ENCODE measurements around the gene MESP1.

DNA sequence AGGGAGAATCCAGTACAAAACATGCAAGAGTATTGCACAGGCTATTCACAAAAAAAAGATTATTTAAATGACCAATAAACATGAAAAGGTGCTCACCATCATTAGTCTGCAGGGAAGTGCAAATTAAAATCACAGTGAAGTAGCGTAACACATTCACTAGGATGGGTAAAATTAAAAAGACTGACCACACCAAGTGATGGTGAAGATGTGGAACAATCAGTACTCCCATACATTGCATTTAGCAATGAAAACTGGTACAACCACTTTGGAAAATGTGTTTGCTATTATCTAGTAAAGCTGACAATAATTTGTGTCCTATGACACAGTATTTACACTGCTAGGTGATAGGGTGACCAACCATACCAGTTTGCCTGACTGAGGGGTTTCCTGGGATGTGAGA, 26.4 kb downstream of the MESP1 start:
- no peak for TF ChIP-seq POLR2A (IDR thresholded peaks at IDR 0.05)
- TF ChIP-seq, protein P1, sequence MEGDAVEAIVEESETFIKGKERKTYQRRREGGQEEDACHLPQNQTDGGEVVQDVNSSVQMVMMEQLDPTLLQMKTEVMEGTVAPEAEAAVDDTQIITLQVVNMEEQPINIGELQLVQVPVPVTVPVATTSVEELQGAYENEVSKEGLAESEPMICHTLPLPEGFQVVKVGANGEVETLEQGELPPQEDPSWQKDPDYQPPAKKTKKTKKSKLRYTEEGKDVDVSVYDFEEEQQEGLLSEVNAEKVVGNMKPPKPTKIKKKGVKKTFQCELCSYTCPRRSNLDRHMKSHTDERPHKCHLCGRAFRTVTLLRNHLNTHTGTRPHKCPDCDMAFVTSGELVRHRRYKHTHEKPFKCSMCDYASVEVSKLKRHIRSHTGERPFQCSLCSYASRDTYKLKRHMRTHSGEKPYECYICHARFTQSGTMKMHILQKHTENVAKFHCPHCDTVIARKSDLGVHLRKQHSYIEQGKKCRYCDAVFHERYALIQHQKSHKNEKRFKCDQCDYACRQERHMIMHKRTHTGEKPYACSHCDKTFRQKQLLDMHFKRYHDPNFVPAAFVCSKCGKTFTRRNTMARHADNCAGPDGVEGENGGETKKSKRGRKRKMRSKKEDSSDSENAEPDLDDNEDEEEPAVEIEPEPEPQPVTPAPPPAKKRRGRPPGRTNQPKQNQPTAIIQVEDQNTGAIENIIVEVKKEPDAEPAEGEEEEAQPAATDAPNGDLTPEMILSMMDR (IDR thresholded peaks at IDR 0.05): no peak

Measured in right lobe of liver (tissue), 4 donors.